ENCODE results near the gene TMEM175. TPM values are rescaled to one million over a fixed set of nuclear protein-coding genes. Genes with fewer than 3 reads are reported as not detected.
"Not testable (repeated sequence)": the region's sequence is repeated elsewhere in the genome, so short reads cannot be mapped to it uniquely, and the experiment has no call there.

The TMEM175 gene
- total RNA-seq, 3 donors from 2014 or later: 12.5 to 15.6 (median 14.7) TPM

DNA sequence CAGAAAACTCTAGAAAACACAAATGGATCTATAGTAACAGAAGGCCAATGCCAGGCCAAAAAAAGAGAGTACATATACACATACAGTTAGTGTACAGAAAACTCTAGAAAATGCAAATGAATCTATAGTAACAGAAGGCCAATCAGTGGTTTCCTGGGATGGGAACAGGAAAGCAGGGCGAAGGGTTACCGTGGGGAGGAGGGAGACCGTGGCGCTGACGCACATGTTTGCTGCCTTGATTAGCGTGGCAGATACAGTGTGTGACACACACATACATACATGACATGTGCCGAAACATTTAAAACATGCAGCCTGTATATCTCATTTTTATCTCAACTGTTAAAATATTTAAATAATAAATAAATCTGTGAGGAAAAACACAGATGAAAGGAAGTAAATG is 14.8 kb upstream of the TMEM175 start:
- DNase-seq (no peak), ATAC-seq (no peak)
- no peaks in the 10 kb centered on the region for H3K27me3 Mint-ChIP-seq (ENCODE audit: low read depth)
- no peak overlapping the region for H3K4me3 Mint-ChIP-seq
- H3K4me1 Mint-ChIP-seq (ENCODE audit: low read depth): peaks cover 58% of the 10 kb centered on the region
- H3K9me3 Mint-ChIP-seq: peaks cover 4% of the 10 kb centered on the region
- peaks cover 21% of the 10 kb centered on the region for H3K36me3 Mint-ChIP-seq (ENCODE audit: insufficient read depth)

DNA sequence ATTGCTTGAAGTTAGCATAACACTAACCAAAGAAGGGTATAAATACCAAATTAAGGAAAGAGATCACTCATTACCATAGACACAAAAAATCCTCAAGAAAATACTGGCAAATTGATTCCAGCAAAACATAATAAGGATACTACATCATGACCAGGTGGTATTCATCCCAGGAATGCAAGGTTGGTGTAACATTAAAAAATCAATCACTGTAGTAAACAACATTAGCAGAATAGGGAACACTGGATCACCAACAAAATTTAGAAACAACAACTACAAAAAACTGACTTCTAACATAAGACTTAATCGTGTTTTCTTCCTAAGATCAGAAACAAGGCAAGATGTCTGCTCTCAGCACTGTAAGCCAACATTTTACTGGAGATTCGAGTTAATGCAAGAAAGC is 14.3 kb upstream of the TMEM175 start:
- no peak for DNase-seq
- H3K9me3 Mint-ChIP-seq: peaks cover 4% of the 10 kb centered on the region
- peaks cover 21% of the 10 kb centered on the region for H3K36me3 Mint-ChIP-seq (ENCODE audit: insufficient read depth)
- no peak for ATAC-seq
- H3K4me3 Mint-ChIP-seq: no peak overlapping the region
- H3K4me1 Mint-ChIP-seq (ENCODE audit: low read depth): peaks cover 64% of the 10 kb centered on the region
- H3K27me3 Mint-ChIP-seq (ENCODE audit: low read depth): no peaks in the 10 kb centered on the region

- not testable (repeated sequence) for H3K4me3 Mint-ChIP-seq; H3K27me3 Mint-ChIP-seq (ENCODE audit: low read depth); ATAC-seq; H3K9me3 Mint-ChIP-seq; DNase-seq
- Mint-ChIP-seq H3K36me3 (ENCODE audit: insufficient read depth) (peaks cover 21% of the 10 kb centered on the region), H3K4me1 (ENCODE audit: low read depth) (peaks cover 68% of the 10 kb centered on the region)
These were observed 13.7 kb upstream of the TMEM175 start for GRCh38 chr4:918591-918990.

DNA sequence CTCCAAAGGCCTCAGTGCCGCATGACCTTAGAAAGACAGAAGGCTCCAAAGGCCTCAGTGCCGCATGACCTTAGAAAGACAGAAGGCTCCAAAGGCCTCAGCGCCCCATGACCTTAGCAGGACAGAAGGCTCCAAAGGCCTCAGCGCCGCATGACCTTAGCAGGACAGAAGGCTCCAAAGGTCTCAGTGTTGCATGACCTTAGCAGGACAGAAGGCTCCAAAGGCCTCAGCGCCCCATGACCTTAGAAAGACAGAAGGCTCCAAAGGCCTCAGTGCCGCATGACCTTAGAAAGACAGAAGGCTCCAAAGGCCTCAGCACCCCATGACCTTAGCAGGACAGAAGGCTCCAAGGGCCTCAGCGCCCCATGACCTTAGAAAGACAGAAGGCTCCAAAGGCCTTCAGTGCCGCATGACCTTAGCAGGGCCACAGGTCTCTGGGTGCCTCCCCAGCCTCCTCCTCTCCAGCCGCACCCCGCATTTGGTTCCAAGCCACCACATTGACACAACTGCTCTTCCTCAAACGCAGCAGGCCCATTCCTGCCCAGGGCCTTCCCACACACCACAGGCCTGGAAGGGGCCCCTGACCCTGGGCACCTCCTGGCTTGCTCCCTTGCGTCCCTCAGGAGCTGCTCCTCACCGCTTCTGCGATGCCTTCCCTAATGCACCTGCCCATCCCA is 13.1 kb upstream of the TMEM175 start:
- not testable (repeated sequence) for H3K27me3 Mint-ChIP-seq (ENCODE audit: low read depth); ATAC-seq; H3K4me3 Mint-ChIP-seq; H3K9me3 Mint-ChIP-seq; DNase-seq
- H3K4me1 Mint-ChIP-seq (ENCODE audit: low read depth): peaks cover 71% of the 10 kb centered on the region
- peaks cover 21% of the 10 kb centered on the region for H3K36me3 Mint-ChIP-seq (ENCODE audit: insufficient read depth)

DNA sequence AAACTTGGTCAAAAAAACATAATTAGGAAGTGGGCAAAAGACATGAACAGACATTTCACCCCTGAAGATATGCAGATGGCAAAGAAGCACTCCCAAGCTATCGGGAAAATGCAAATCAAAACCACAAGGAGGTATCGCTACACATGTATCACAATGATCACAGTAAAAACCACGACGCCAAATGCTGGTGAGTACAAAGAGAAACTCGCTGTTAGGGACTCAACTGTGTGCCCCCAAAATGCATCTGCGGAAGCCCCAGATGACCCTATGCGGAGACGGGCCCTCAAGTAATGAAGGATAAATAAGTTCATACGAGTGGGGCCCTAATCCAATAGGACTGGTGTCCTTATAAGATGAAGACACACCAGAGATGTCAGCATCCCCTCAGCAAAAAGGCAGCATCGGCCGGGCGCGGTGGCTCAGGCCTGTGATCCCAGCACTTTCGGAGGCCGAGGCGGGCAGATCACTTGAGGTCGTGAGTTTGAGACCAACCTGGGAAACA is 10.4 kb upstream of the TMEM175 start:
- H3K4me1 Mint-ChIP-seq (ENCODE audit: low read depth): peaks cover 72% of the 10 kb centered on the region
- ATAC-seq (peak; percentile 63), DNase-seq (no peak)
- H3K4me3 Mint-ChIP-seq: no peak overlapping the region
- H3K9me3 Mint-ChIP-seq: peaks cover 4% of the 10 kb centered on the region
- H3K27me3 Mint-ChIP-seq (ENCODE audit: low read depth): no peaks in the 10 kb centered on the region
- H3K36me3 Mint-ChIP-seq (ENCODE audit: insufficient read depth): peaks cover 28% of the 10 kb centered on the region

DNA sequence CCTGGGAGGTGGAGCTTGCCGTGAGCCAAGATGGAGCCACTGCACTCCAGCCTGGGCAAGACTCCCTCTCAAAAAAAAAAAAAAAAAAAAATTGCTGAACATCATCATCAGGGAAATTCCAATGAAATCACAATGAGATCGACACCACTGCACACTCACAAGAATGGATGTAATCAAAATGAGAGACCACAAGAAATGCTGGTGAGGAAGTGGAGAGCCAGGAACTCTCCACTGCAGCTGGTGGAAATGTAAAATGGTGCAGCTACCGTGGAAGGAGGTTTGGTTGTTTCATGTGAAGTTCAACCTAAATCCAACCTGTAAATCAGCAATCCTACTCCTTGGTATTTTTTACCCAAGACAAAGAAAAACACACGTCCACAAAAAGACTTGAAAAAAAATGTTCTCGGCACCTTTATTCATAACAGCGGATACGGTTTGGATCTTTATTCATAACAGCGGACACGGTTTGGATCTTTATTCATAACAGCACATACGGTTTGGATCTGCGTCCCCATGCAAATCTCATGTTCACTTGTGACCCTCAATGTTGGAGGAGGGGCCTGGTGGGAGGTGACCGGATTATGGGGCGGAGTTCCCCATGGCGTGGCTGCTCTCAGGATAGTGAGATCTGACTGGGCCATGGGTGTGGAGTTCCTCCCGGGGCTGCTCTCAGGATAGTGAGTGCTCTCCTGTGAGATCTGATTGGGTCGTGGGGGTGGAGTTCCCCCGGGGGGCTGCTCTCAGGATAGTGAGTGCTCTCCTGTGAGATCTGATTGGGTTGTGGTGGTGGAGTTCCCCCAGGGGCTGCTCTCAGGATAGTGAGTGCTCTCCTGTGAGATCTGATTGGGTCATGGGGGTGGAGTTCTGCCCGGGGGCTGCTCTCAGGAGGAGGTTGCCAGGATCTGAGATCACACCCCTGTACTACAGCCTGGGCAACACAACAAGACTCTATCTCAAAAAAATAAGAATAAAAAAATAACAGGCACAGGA is 7.9 kb upstream of the TMEM175 start:
- no peak overlapping the region for H3K4me3 Mint-ChIP-seq
- H3K4me1 Mint-ChIP-seq (ENCODE audit: low read depth): peaks cover 69% of the 10 kb centered on the region

DNA sequence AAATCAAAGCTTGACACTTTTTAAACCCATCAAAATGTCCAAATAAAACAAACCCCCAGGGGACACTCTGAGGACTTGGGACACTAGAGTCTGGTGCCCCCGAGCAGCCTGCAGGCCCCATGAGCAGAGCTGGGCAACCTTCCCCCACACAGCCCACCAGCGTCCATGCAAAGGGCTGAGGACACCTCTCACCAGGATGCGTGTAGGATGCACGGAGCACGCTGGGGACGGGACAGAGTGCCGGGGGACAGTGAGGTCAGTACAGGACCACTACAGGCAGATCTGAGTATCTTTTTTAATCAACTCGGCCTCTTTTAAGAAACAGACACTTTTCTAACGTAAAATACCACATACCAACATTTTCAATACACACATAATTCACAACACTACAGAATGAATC is 7.1 kb upstream of the TMEM175 start:
- H3K4me3 Mint-ChIP-seq: no peak overlapping the region
- no peak for DNase-seq
- H3K4me1 Mint-ChIP-seq (ENCODE audit: low read depth): peaks cover 67% of the 10 kb centered on the region
- ATAC-seq: no peak
- no peaks in the 10 kb centered on the region for H3K9me3 Mint-ChIP-seq
- H3K27me3 Mint-ChIP-seq (ENCODE audit: low read depth): no peaks in the 10 kb centered on the region
- peaks cover 16% of the 10 kb centered on the region for H3K36me3 Mint-ChIP-seq (ENCODE audit: insufficient read depth)

More for the DNA sequence above, 7.9 kb upstream of the TMEM175 start:
- DNase-seq (no peak), ATAC-seq (peak; percentile 71 to 73)
- Mint-ChIP-seq H3K27me3 (ENCODE audit: low read depth) (no peaks in the 10 kb centered on the region), H3K36me3 (ENCODE audit: insufficient read depth) (peaks cover 21% of the 10 kb centered on the region), H3K9me3 (no peaks in the 10 kb centered on the region)

DNA sequence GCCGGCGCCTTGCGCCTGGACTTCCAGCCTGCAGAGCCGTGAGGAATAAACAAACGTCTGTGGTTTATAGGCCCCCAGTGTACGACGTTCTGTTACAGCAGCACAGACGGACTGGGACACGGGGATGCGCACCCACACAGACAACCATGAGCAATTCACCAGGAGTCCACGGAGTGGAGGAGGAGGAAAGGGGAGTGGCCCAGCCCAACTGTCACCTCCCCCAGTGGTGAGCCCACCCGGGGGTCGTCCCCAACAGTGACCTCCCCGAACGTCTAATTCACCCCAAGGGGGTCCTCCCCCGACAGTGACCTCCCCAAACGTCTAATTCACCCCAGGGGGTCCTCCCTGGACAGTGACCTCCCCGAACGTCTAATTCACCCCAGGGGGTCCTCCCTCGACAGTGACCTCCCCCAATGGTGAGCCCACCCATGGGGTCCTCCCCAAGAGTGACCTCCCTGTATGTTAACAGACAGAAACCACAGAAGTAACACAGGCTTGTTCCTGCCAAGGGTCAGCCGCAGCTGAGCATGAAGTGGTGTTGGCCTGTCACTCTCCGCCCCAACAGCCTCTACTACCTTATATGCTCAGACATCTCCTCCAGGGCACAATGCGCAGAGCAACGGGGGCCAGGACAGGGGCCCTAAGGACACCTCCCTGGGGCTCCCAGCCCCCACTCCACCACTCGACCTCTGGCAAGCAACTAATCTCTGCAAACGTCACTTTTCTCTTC is 6.3 kb upstream of the TMEM175 start:
- H3K4me3 Mint-ChIP-seq: no peak overlapping the region
- DNase-seq (no peak), ATAC-seq (no peak)
- no peaks in the 10 kb centered on the region for H3K9me3 Mint-ChIP-seq
- peaks cover 74% of the 10 kb centered on the region for H3K4me1 Mint-ChIP-seq (ENCODE audit: low read depth)
- peaks cover 15% of the 10 kb centered on the region for H3K36me3 Mint-ChIP-seq (ENCODE audit: insufficient read depth)
- H3K27me3 Mint-ChIP-seq (ENCODE audit: low read depth): no peaks in the 10 kb centered on the region

DNA sequence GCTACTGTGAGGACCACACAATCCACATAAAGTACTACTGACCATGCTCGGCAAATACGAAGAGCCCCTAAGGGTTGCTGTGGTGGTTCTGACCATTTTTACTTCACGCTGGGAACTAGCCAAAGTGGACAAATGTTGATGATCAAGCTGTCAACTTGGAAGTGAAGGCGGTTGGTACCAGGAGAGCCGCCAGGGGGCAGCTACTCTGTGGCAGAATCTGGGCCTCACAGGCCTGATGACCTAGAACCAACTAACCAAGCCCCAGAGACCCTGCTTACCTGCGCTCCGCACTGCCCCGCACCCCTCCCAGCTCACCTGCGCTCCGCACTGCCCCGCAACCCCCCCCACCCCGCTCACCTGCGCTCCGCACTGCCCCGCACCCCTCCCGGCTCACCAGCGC is 5.7 kb upstream of the TMEM175 start:
- Mint-ChIP-seq H3K27me3 (ENCODE audit: low read depth) (no peaks in the 10 kb centered on the region), H3K9me3 (no peaks in the 10 kb centered on the region), H3K4me3 (no peak overlapping the region), H3K36me3 (ENCODE audit: insufficient read depth) (peaks cover 15% of the 10 kb centered on the region), H3K4me1 (ENCODE audit: low read depth) (peaks cover 73% of the 10 kb centered on the region)
- DNase-seq (no peak), ATAC-seq (no peak)

- Mint-ChIP-seq H3K4me1 (ENCODE audit: low read depth) (peaks cover 67% of the 10 kb centered on the region), H3K36me3 (ENCODE audit: insufficient read depth) (peaks cover 10% of the 10 kb centered on the region)
- H3K4me3 Mint-ChIP-seq; DNase-seq; ATAC-seq; H3K9me3 Mint-ChIP-seq; H3K27me3 Mint-ChIP-seq (ENCODE audit: low read depth): not testable (repeated sequence)
These were observed 4.7 kb upstream of the TMEM175 start for GRCh38 chr4:927566-927965.

DNA sequence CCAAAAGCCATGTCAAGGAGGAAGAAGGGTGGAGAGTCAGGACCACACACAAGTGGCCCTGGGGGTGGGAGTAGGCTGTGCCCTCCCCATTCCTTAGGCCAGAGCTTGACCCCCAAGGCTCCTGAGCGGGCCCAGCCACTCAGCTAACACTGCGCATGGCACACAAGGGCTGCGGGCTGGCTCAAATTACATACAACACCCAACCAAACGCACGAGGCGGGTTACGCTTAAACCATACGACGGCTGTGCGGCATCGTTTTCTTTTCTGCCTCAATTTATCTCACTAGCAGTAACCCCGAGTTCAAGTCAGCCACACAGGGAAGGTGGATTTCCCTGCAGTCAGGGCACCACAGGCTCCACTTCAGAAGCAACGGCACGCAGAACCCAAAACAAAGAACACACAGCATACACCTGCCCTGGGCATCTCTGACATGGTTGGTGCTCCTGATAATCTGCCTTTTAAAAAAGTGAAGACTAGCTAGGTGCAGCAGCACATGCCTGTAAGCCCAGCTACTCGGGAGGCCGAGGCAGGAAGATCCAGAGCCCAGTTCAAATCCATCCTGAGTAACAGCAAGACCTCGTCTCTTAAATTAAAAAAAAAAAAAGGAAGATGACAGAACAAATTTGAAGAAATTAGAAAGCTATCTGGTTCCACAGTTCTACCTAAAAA is 3.0 kb upstream of the TMEM175 start:
- no peak overlapping the region for H3K4me3 Mint-ChIP-seq
- DNase-seq (no peak), ATAC-seq (no peak)
- H3K36me3 Mint-ChIP-seq (ENCODE audit: insufficient read depth): peaks cover 6% of the 10 kb centered on the region
- no peaks in the 10 kb centered on the region for H3K9me3 Mint-ChIP-seq
- no peaks in the 10 kb centered on the region for H3K27me3 Mint-ChIP-seq (ENCODE audit: low read depth)
- peaks cover 65% of the 10 kb centered on the region for H3K4me1 Mint-ChIP-seq (ENCODE audit: low read depth)

DNA sequence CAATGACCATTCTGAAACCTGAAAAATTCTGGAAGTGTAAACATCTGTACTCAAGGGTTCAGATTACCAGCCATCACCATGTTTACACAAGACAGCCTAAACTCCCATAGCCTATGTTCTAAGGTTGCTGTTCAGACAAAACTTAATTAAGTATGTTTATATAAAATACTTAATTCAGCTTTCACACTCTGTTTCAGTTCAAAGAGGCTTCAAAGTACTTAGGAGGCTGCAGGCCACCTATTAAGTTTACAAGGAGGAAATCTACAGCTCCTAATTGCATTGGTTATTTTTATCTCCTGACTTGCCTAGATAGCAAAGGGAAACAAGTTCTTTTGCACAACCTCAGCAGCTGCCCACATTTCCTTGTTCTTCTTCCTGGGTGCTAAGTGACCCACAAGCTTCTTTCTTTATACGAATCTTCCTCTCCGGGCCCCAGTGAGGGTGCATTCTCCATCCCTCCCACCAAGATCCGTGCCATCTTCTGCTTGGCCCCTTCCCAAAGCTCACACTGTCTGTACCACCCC is 2.2 kb upstream of the TMEM175 start:
- no peaks in the 10 kb centered on the region for H3K9me3 Mint-ChIP-seq
- DNase-seq: no peak
- H3K36me3 Mint-ChIP-seq (ENCODE audit: insufficient read depth): peaks cover 4% of the 10 kb centered on the region
- no peaks in the 10 kb centered on the region for H3K27me3 Mint-ChIP-seq (ENCODE audit: low read depth)
- ATAC-seq: no peak
- H3K4me1 Mint-ChIP-seq (ENCODE audit: low read depth): peaks cover 62% of the 10 kb centered on the region
- H3K4me3 Mint-ChIP-seq: peak overlapping the region; percentile 95

GRCh38 chr4:930827-931193 is 1.4 kb upstream of the TMEM175 start:
- H3K36me3 Mint-ChIP-seq (ENCODE audit: insufficient read depth): peaks cover 4% of the 10 kb centered on the region
- no peaks in the 10 kb centered on the region for H3K9me3 Mint-ChIP-seq
- H3K4me1 Mint-ChIP-seq (ENCODE audit: low read depth): peaks cover 56% of the 10 kb centered on the region
- H3K4me3 Mint-ChIP-seq: peak overlapping the region; percentile 95
- no peaks in the 10 kb centered on the region for H3K27me3 Mint-ChIP-seq (ENCODE audit: low read depth)
- ATAC-seq: no peak
- DNase-seq: no peak
